Vagina (tissue), 2 donors: ENCODE measurements around the gene ARHGEF38. TPM values are rescaled to one million over a fixed set of nuclear protein-coding genes. Genes with fewer than 3 reads are reported as not detected.

ENCODE experiments used
- DNase-seq, 2 donors: peaks; one replicate each; pipeline ENCODE4 v3.0.0-alpha.2; 2017; ENCODE audit errors: extremely low spot score in 2 of 2
- H3K27ac ChIP-seq: fragments of 200-600 bp; sonication (generic); one replicate; pipeline ENCODE4 v1.5.1; 2019
- H3K27me3 ChIP-seq: fragments of 200-600 bp; sonication (generic); one replicate; pipeline ENCODE4 v1.5.1; 2019
- H3K36me3 ChIP-seq, 2 donors: fragments of 200-600 bp; sonication (generic); one replicate each; pipeline ENCODE4 v1.5.1; 2017 to 2019
- H3K4me1 ChIP-seq: fragments of 200-600 bp; sonication (generic); one replicate; pipeline ENCODE4 v1.5.1; 2019
- H3K4me3 ChIP-seq, 2 donors: fragments of 200-600 bp; sonication (generic); 1 replicate in 1 of 2; 2 replicates in 1 of 2; pipeline ENCODE4 v1.5.1; 2016 to 2019
- H3K9me3 ChIP-seq: fragments of 200-600 bp; sonication (generic); one replicate; pipeline ENCODE4 v1.5.1; 2019
- POLR2A ChIP-seq, 2 donors: fragments of 450-650 bp; IDR thresholded peaks; one replicate each; pipeline ENCODE4 v1.6.1; 2017; ENCODE audit warnings: antibody characterized with exemption in 2 of 2, mild to moderate bottlenecking in 2 of 2, moderate library complexity in 2 of 2
- POLR2AphosphoS5 ChIP-seq, 2 donors: sonication (generic); formaldehyde crosslinking; IDR thresholded peaks; one replicate each; pipeline ENCODE4 v1.9.0; 2017; ENCODE audit warnings: antibody characterized with exemption in 2 of 2, mild to moderate bottlenecking in 2 of 2, low read depth in 1 of 2; ENCODE audit not compliant: insufficient read depth in 1 of 2
- intact Hi-C: fragments of 100-400 bp; cut with DNase I; formaldehyde crosslinking; loops from one replicate; pipeline ENCODE4 v1.15.1; 2023
- total RNA-seq: library from RNA; depleted of rRNA; stranded (reverse); fragments of >200 nt; gene quantifications from one replicate; pipeline ENCODE4 v1.2.3, GENCODE V29; 2016
- TF ChIP-seq, protein P1 (sequence below), 3 experiments: fragments of 450-650 bp in 2 of 3; fragments of 200-600 bp in 1 of 3; sonication (generic) in 1 of 3; IDR thresholded peaks; one replicate each; pipeline ENCODE4 v1.5.1; 2017 to 2019; ENCODE audit warnings: antibody characterized with exemption in 3 of 3, mild to moderate bottlenecking in 2 of 3, moderate library complexity in 2 of 3

The ARHGEF38 gene
- total RNA-seq, 1 donor from 2014 or later = not detected

DNA sequence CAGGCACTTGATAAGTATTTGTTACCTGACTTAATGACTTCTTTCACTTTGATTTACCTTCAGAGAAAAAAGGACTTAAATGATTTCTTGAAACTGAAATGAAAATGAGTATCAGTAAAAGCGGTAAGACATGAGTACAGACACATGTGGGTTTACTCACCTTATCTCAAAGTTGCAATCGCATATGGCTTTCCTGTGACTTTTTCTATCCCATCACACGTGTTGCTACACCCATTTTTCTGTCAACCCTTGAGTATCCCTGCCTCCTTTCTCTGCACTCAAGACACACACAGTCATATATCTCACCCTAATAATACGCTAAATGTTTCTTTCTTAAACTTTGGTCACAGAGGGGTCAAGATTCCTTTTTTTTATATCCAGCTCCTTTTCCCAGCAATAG lies 11.0 kb upstream of the ARHGEF38 start:
- no peaks in the 10 kb centered on the region for H3K9me3 ChIP-seq
- TF ChIP-seq, protein P1, sequence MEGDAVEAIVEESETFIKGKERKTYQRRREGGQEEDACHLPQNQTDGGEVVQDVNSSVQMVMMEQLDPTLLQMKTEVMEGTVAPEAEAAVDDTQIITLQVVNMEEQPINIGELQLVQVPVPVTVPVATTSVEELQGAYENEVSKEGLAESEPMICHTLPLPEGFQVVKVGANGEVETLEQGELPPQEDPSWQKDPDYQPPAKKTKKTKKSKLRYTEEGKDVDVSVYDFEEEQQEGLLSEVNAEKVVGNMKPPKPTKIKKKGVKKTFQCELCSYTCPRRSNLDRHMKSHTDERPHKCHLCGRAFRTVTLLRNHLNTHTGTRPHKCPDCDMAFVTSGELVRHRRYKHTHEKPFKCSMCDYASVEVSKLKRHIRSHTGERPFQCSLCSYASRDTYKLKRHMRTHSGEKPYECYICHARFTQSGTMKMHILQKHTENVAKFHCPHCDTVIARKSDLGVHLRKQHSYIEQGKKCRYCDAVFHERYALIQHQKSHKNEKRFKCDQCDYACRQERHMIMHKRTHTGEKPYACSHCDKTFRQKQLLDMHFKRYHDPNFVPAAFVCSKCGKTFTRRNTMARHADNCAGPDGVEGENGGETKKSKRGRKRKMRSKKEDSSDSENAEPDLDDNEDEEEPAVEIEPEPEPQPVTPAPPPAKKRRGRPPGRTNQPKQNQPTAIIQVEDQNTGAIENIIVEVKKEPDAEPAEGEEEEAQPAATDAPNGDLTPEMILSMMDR (IDR thresholded peaks at IDR 0.05) = no peak
- no peak for TF ChIP-seq POLR2A (IDR thresholded peaks at IDR 0.05)
- no peak for TF ChIP-seq POLR2AphosphoS5 (IDR thresholded peaks at IDR 0.05; ENCODE audit: insufficient read depth in 1 of 2, low read depth in 1 of 2)
- H3K27ac ChIP-seq = no peak overlapping the region
- no peak for DNase-seq
- no peaks in the 10 kb centered on the region for H3K27me3 ChIP-seq
- no peak overlapping the region for H3K4me3 ChIP-seq
- H3K36me3 ChIP-seq = no peaks in the 10 kb centered on the region
- H3K4me1 ChIP-seq = no peaks in the 10 kb centered on the region
- intact Hi-C loops = no loop called here

DNA sequence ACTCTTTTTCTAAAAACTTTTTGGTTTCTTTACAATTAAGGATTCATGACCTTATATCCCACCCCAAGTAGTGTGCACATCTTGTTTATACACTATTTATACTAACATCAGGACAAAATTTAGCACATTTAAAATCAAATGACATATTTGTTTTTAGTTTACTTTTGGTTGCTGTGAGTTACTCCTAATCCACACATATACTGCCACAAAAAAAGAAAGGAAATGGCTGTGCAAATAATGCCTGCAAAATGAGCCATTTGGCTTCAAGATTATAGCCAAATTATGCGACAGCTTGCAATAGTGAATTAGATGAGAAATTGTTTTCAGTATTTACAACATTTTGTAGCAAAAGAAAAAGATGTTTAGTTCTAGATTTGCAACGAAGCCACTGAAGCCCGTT lies 10.4 kb upstream of the ARHGEF38 start:
- Histone ChIP-seq H3K4me1 (no peaks in the 10 kb centered on the region), H3K27ac (no peak overlapping the region), H3K27me3 (no peaks in the 10 kb centered on the region), H3K4me3 (no peak overlapping the region), H3K36me3 (no peaks in the 10 kb centered on the region), H3K9me3 (no peaks in the 10 kb centered on the region)
- DNase-seq = no peak
- TF ChIP-seq POLR2A (IDR thresholded peaks at IDR 0.05) = no peak
- TF ChIP-seq, protein P1 (IDR thresholded peaks at IDR 0.05) = no peak
- no peak for TF ChIP-seq POLR2AphosphoS5 (IDR thresholded peaks at IDR 0.05; ENCODE audit: insufficient read depth in 1 of 2, low read depth in 1 of 2)
- intact Hi-C loops = no loop called here

DNA sequence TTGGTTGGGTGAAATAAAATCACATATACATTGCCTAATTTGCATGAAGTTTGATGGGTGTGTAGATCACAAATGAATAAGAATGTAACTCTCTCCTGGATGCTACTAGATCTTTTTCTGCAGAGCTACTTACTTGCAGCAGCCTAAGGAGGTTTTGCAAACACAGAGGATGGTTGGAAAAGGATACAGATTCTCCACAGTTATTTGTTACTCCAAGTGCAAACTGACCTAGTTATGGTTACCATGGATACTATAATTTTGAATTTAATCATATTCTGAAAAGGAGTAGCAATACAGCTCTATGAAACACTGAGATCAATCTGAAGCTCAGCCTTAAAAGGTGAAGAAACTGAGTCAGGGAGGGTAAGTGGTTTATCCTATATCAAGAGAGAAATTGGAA lies 9.1 kb upstream of the ARHGEF38 start:
- H3K4me3 ChIP-seq = no peak overlapping the region
- no peaks in the 10 kb centered on the region for H3K36me3 ChIP-seq
- H3K27me3 ChIP-seq = no peaks in the 10 kb centered on the region
- no peak for DNase-seq
- TF ChIP-seq POLR2AphosphoS5 (IDR thresholded peaks at IDR 0.05; ENCODE audit: insufficient read depth in 1 of 2, low read depth in 1 of 2) (no peak), POLR2A (IDR thresholded peaks at IDR 0.05) (no peak)
- TF ChIP-seq, protein P1 (IDR thresholded peaks at IDR 0.05) = no peak
- no peaks in the 10 kb centered on the region for H3K4me1 ChIP-seq
- intact Hi-C loops = no loop called here
- H3K9me3 ChIP-seq = no peaks in the 10 kb centered on the region
- H3K27ac ChIP-seq = no peak overlapping the region

DNA sequence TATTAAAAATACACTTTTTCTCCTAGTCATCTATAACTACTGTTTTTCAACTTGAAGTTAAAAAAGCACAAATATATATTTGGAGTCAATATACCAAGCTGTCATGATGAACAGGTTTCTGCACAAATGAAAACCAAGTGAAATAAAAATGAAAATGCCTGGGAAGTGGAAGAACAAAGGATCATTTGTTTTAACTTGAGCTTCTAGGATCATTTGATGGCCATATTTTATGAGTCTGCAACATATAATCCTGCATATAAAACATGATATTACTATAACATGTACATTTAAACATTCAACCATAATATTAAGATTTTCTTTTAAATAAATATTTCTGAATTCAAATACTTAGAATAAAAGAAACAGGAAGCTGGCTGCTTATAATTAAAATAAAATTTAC lies 8.5 kb upstream of the ARHGEF38 start:
- Histone ChIP-seq H3K27me3 (no peaks in the 10 kb centered on the region), H3K27ac (no peak overlapping the region), H3K9me3 (no peaks in the 10 kb centered on the region), H3K4me3 (no peak overlapping the region), H3K36me3 (no peaks in the 10 kb centered on the region), H3K4me1 (no peaks in the 10 kb centered on the region)
- intact Hi-C loops = no loop called here
- DNase-seq = no peak
- TF ChIP-seq, protein P1 (IDR thresholded peaks at IDR 0.05) = no peak
- TF ChIP-seq POLR2A (IDR thresholded peaks at IDR 0.05) (no peak), POLR2AphosphoS5 (IDR thresholded peaks at IDR 0.05; ENCODE audit: insufficient read depth in 1 of 2, low read depth in 1 of 2) (no peak)

DNA sequence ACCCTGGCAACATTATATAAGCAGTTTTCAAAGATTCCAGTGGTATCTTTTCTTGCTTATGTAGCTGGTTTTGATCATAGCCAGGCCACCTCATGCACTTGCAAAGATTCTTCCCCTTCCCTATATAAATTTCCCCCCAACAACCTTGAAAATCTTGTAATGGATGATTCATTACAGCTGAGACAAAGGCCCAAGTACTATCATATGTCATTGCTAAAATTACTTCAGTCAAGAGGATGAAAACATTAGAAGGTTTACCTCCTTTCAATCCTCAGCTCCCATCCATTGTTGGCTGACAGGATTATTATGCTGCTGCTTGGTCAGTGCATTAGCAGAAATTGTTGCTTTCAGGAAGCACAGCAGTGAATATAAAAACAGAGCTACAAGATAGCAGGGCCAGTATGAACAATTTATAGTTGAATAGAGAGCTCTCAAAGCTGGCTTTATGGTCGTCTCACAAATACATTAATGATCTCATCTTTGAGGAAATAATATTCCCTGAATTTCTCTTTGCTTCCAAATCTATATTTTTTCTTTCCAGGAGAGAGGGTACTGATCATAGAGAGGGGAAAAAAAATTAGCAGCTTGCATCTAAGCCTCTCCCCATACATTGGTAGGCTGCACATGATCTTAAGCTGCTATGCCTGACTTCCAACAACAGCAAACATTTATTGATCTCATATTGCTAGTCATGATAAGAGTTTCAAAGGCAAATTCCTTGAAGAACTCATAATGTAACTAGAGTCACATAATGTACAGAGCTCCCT lies 7.7 kb upstream of the ARHGEF38 start:
- no peak for DNase-seq
- no peaks in the 10 kb centered on the region for H3K36me3 ChIP-seq
- intact Hi-C loops = no loop called here

More for the DNA sequence above, 7.7 kb upstream of the ARHGEF38 start:
- H3K27me3 ChIP-seq = no peaks in the 10 kb centered on the region
- H3K27ac ChIP-seq = no peak overlapping the region
- TF ChIP-seq, protein P1 (IDR thresholded peaks at IDR 0.05) = no peak
- no peak for TF ChIP-seq POLR2A (IDR thresholded peaks at IDR 0.05)
- TF ChIP-seq POLR2AphosphoS5 (IDR thresholded peaks at IDR 0.05; ENCODE audit: insufficient read depth in 1 of 2, low read depth in 1 of 2) = no peak
- H3K4me1 ChIP-seq = no peaks in the 10 kb centered on the region
- no peak overlapping the region for H3K4me3 ChIP-seq
- no peaks in the 10 kb centered on the region for H3K9me3 ChIP-seq
